ENCODE data around the gene AZU1.

Gene AZU1

DNA sequence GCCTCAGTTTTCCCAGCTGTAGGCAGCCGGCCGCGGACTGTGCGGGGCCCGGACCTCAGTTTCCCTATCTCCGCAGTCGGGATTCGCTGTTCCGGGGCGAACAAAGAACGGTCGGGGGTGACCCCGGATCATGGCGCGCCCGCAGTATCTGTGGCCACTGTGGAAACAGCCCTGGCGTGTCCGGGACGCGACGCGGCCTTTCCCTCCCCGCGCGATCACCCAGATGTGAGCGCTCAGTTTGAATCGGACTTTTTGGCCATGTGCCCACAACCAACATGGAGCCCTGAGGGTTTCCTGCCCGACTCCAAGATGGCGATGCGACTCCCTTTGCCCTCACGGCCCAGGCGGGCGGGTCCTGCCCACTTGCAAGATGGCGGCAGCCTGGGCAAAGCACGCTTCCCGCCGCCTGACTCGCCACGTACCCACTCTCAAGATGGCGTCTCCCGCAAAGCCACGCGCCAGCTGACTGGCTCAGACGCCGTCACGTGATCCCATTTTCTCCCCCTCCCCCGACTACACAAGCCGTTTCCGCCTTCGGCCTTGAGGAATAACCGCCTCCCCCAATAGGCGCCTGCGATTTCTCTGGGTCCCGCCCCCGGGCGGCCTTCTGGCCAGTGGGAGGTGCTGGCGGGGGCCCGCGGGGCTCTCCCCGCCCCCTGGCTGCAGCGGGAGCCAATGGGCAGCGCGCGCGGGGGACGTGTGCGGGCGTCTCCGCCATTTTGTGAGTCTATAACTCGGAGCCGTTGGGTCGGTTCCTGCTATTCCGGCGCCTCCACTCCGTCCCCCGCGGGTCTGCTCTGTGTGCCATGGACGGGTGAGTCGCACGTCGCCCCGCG, 30.7 kb upstream of the AZU1 start, which contains the start of gene PTBP1:
PTBP1 (plus strand) TSS at position 761 of the 836 bp plus-strand sequence; CDS start at position 807, 46 bp downstream.
- ChIA-PET POLR2A (interaction anchor here (0.8 to 1.5 kb wide), 3 partner anchors 9 to 15 kb away, joined by 3 read pairs; no protein-coding TSS in a partner anchor), CTCF (interaction anchor here (0.6 kb wide), 1 partner anchor 361 kb away, joined by 3 read pairs; no protein-coding TSS in a partner anchor)
- peaks cover 0 to 38% of the 10 kb centered on the region in 2 experiments; a peak in 2 of 3 replicates for H3K36me3 ChIP-seq (ENCODE audit: control insufficient read depth in 2 of 2, insufficient read depth in 1 of 2, low read length in 2 of 2)
- H3K27ac ChIP-seq (ENCODE audit: extremely low read depth, low read depth, low read length): peak within 1 kb of the TSS; percentile 97
- H3K9me3 ChIP-seq (ENCODE audit: control insufficient read depth, insufficient read depth, low read depth, low read length): no peaks in the 10 kb centered on the region
- H3K4me3 ChIP-seq (ENCODE audit: low read depth, low read length): peak within 1 kb of the TSS; percentile 87
- peaks cover 17% of the 10 kb centered on the region for H3K4me1 ChIP-seq (ENCODE audit: control insufficient read depth, insufficient read depth, low read length)
- TF ChIP-seq ZNF416 (tag by site-specific recombination; IDR thresholded peaks at IDR 0.05) (no peak), KLF9 (tag by site-specific recombination; IDR thresholded peaks at IDR 0.05; ENCODE audit: low read depth) (peak; percentile 68; the same call in 1 of the 2 replicates), ZNF423 (tag by site-specific recombination; IDR thresholded peaks at IDR 0.05) (no peak), SP2 (tag by site-specific recombination; IDR thresholded peaks at IDR 0.05) (peak; percentile 95), KLF1 (tag by site-specific recombination; IDR thresholded peaks at IDR 0.05) (peak; percentile 49), ZNF521 (tag by site-specific recombination; IDR thresholded peaks at IDR 0.05) (no peak), ZNF114 (tag by site-specific recombination; IDR thresholded peaks at IDR 0.05) (no peak), ZNF354C (tag by site-specific recombination; IDR thresholded peaks at IDR 0.05; ENCODE audit: borderline replicate concordance, low read depth) (no peak), ZNF549 (tag by site-specific recombination; IDR thresholded peaks at IDR 0.05) (no peak), ZNF626 (tag by site-specific recombination; IDR thresholded peaks at IDR 0.05) (no peak), ZNF501 (tag by site-specific recombination; IDR thresholded peaks at IDR 0.05) (peak; percentile 61; the same call in 1 of the 2 replicates), ZNF324 (tag by site-specific recombination; IDR thresholded peaks at IDR 0.05) (peak; percentile 89), YY2 (tag by site-specific recombination; IDR thresholded peaks at IDR 0.05) (peak; percentile 99), ZNF366 (tag by site-specific recombination; conservative IDR thresholded peaks at IDR 0.05) (no peak), ZNF311 (tag by site-specific recombination; IDR thresholded peaks at IDR 0.05; ENCODE audit: borderline replicate concordance) (no peak), ZNF394 (tag by site-specific recombination; IDR thresholded peaks at IDR 0.05; ENCODE audit: borderline replicate concordance) (peak; percentile 44; the same call in 1 of the 2 replicates), ZNF335 (tag by site-specific recombination; conservative IDR thresholded peaks at IDR 0.05) (peak; percentile 90), ZNF274 (IDR thresholded peaks at IDR 0.05; ENCODE audit: low read length) (no peak), ZNF274 (tag by site-specific recombination; IDR thresholded peaks at IDR 0.05; ENCODE audit: borderline replicate concordance) (no peak), PRDM1 (tag by site-specific recombination; IDR thresholded peaks at IDR 0.05) (no peak), ZIC2 (tag by site-specific recombination; IDR thresholded peaks at IDR 0.05) (no peak), ZNF629 (tag by site-specific recombination; IDR thresholded peaks at IDR 0.05) (peak; percentile 70), ZNF473 (tag by site-specific recombination; IDR thresholded peaks at IDR 0.05) (no peak)
- TF ChIP-seq, protein P1, sequence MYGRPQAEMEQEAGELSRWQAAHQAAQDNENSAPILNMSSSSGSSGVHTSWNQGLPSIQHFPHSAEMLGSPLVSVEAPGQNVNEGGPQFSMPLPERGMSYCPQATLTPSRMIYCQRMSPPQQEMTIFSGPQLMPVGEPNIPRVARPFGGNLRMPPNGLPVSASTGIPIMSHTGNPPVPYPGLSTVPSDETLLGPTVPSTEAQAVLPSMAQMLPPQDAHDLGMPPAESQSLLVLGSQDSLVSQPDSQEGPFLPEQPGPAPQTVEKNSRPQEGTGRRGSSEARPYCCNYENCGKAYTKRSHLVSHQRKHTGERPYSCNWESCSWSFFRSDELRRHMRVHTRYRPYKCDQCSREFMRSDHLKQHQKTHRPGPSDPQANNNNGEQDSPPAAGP (tag by site-specific recombination; IDR thresholded peaks at IDR 0.05): peak; percentile 70; the same call in 1 of the 2 replicates
- TF ChIP-seq, protein P2, sequence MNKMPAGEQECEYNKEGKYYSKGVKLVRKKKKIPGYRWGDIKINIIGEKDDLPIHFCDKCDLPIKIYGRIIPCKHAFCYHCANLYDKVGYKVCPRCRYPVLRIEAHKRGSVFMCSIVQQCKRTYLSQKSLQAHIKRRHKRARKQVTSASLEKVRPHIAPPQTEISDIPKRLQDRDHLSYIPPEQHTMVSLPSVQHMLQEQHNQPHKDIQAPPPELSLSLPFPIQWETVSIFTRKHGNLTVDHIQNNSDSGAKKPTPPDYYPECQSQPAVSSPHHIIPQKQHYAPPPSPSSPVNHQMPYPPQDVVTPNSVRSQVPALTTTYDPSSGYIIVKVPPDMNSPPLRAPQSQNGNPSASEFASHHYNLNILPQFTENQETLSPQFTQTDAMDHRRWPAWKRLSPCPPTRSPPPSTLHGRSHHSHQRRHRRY (tag by site-specific recombination; IDR thresholded peaks at IDR 0.05): no peak
- TF ChIP-seq, protein P3, sequence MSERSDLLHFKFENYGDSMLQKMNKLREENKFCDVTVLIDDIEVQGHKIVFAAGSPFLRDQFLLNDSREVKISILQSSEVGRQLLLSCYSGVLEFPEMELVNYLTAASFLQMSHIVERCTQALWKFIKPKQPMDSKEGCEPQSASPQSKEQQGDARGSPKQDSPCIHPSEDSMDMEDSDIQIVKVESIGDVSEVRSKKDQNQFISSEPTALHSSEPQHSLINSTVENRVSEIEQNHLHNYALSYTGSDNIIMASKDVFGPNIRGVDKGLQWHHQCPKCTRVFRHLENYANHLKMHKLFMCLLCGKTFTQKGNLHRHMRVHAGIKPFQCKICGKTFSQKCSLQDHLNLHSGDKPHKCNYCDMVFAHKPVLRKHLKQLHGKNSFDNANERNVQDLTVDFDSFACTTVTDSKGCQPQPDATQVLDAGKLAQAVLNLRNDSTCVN (tag by site-specific recombination; optimal IDR thresholded peaks at IDR 0.05): peak; percentile 69
- TF ChIP-seq, protein P4, sequence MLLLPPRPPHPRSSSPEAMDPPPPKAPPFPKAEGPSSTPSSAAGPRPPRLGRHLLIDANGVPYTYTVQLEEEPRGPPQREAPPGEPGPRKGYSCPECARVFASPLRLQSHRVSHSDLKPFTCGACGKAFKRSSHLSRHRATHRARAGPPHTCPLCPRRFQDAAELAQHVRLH (tag by site-specific recombination; IDR thresholded peaks at IDR 0.05): 0 out of 2 replicates have a peak, but pooled peaks have one; percentile 20
- TF ChIP-seq, protein P5, sequence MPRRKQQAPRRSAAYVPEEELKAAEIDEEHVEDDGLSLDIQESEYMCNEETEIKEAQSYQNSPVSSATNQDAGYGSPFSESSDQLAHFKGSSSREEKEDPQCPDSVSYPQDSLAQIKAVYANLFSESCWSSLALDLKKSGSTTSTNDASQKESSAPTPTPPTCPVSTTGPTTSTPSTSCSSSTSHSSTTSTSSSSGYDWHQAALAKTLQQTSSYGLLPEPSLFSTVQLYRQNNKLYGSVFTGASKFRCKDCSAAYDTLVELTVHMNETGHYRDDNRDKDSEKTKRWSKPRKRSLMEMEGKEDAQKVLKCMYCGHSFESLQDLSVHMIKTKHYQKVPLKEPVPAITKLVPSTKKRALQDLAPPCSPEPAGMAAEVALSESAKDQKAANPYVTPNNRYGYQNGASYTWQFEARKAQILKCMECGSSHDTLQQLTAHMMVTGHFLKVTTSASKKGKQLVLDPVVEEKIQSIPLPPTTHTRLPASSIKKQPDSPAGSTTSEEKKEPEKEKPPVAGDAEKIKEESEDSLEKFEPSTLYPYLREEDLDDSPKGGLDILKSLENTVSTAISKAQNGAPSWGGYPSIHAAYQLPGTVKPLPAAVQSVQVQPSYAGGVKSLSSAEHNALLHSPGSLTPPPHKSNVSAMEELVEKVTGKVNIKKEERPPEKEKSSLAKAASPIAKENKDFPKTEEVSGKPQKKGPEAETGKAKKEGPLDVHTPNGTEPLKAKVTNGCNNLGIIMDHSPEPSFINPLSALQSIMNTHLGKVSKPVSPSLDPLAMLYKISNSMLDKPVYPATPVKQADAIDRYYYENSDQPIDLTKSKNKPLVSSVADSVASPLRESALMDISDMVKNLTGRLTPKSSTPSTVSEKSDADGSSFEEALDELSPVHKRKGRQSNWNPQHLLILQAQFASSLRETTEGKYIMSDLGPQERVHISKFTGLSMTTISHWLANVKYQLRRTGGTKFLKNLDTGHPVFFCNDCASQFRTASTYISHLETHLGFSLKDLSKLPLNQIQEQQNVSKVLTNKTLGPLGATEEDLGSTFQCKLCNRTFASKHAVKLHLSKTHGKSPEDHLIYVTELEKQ (tag by site-specific recombination; IDR thresholded peaks at IDR 0.05; ENCODE audit: borderline replicate concordance): no peak

All from HEK293 (cell line).